Dermis microvascular lymphatic vessel endothelial cell (primary cell): Measurements from ENCODE around the gene MDN1. TPM values are rescaled to one million over a fixed set of nuclear protein-coding genes. Genes with fewer than 3 reads are reported as not detected.

Source experiments
- DNase-seq, 2 donors: peaks; one replicate each; pipeline versions ENCODE4 v3.0.0 to v3.0.0-alpha.2; 2010; ENCODE audit warnings: low read depth in 2 of 2
- total RNA-seq: library from RNA; depleted of rRNA; stranded (reverse); fragments of >200 nt; gene quantifications from 2 replicates; pipeline ENCODE4 v1.2.1, GENCODE V29; 2014

The MDN1 gene
- total RNA-seq, 1 donor from 2014 or later, result 19.8 TPM

DNA sequence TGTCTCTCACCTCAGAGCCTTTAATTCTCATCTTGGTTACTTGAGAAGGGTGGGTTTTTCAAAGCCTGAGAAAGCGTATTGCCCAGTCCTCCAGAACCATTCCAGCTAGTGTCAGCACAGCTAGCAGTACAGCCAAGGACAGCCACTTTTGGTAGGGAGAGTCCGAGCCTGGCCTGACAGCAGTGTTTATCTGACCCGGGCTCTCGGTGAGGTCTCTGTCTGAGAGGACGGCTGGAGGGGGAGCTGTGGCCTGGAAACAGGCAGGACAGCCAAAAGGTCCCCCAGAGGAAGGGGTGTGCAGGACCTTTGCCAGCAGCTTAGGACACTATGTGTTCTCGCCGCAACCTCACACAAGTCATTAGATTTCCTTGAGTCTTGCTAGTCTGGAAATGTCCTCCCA, 219.9 kb downstream of the MDN1 start:
- DNase-seq, result no peak

- peak in 1 of 2 donors; percentile 24 for DNase-seq
These were observed 221.6 kb downstream of the MDN1 start for GRCh38 chr6:89597988-89598387.

DNA sequence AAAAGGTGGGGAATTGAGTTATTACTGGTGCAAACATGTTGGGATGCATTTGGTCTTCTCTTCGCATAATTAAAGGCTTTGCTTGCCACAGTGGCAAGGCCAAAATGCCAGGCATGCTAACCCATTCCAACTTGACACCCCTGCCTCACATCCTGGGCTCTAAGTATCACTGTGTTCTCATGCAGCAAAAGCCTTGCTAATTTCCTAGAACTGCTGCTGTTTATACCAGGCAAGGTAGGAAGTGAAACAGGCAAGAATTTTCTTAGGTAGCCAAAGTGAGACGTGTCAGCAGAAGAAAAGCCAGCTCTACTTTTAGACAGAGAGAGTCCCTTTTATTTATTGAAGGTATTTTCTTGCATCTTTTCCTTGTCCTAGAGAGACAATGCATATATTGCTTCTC, 222.2 kb downstream of the MDN1 start:
- DNase-seq, result no peak

DNA sequence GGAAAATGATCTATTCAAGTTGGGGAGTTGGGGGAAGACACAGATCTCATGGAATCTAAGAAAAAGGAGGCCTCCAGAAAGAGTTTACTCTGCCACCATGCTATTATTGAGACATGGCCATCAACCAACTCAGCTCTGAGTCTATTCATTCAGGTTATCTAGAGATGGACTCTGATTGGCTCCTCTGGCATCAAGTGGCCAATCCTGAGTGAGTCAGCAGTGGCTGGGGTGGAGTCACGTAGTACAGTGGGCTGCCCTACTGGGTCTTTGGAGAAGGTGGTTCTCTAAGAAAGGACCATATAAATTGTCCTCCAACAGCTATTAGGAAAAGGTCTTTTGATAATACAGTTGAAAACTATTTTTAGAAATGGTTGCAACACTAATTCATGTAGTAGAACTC, 223.1 kb downstream of the MDN1 start:
- no peak for DNase-seq

GRCh38 chr6:89596056-89596455, 223.5 kb downstream of the MDN1 start:
- no peak for DNase-seq

Other genes starting within 250 kb of the MDN1 start
- gene LYRM2, start 181.0 kb downstream of the MDN1 start, total RNA-seq, result 12.9 and 13.4 TPM in 2 replicates
- 8.7 and 10.0 TPM in 2 replicates for gene CASP8AP2, start 10.1 kb upstream of the MDN1 start, total RNA-seq
- gene GJA10, start 74.7 kb upstream of the MDN1 start, total RNA-seq, result not detected in 2 replicates